Gastrocnemius medialis (tissue), 4 donors: ENCODE measurements around the gene SURF2.

Experiments
- POLR2A ChIP-seq, 2 donors: fragments of 450-650 bp; IDR thresholded peaks; one replicate each; pipeline ENCODE4 v1.6.1; 2017; ENCODE audit warnings: antibody characterized with exemption in 2 of 2, mild to moderate bottlenecking in 2 of 2, moderate library complexity in 2 of 2
- TF ChIP-seq, protein P1 (sequence below), 5 experiments: fragments of 450-650 bp in 3 of 5; fragments of 200-600 bp in 2 of 5; sonication (generic) in 2 of 5; IDR thresholded peaks in 4 of 5; conservative IDR thresholded peaks in 1 of 5; 1 replicate in 4 of 5; 2 replicates in 1 of 5; pipeline ENCODE4 v1.5.1; 2016 to 2019; ENCODE audit warnings: antibody characterized with exemption in 5 of 5, mild to moderate bottlenecking in 3 of 5, moderate library complexity in 3 of 5

DNA sequence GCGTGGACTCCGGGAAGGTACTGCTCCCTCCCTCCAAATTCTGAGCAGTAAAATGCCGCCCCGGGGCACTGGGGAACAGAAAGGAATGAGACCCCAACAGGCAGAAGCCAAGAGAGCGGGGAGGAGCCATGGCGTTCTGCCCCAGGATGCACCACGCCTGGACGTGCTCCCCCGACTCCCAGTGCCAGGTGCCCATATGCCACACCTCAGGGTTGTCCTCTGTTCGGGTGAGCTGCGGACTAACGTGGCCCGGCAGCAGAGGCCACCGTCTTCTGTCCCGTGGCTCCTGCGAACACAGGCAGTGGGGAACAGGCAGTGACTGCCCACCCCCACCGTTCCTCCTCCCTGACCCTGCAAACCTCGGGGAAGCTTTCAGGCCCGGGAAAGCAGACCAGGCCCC is 25.1 kb upstream of the SURF2 start:
- TF ChIP-seq, protein P1, sequence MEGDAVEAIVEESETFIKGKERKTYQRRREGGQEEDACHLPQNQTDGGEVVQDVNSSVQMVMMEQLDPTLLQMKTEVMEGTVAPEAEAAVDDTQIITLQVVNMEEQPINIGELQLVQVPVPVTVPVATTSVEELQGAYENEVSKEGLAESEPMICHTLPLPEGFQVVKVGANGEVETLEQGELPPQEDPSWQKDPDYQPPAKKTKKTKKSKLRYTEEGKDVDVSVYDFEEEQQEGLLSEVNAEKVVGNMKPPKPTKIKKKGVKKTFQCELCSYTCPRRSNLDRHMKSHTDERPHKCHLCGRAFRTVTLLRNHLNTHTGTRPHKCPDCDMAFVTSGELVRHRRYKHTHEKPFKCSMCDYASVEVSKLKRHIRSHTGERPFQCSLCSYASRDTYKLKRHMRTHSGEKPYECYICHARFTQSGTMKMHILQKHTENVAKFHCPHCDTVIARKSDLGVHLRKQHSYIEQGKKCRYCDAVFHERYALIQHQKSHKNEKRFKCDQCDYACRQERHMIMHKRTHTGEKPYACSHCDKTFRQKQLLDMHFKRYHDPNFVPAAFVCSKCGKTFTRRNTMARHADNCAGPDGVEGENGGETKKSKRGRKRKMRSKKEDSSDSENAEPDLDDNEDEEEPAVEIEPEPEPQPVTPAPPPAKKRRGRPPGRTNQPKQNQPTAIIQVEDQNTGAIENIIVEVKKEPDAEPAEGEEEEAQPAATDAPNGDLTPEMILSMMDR (IDR thresholded peaks at IDR 0.05 in 4 of 5, conservative IDR thresholded peaks at IDR 0.05 in 1 of 5): no peak
- TF ChIP-seq POLR2A (IDR thresholded peaks at IDR 0.05): no peak
